Trophoblast cell (in vitro differentiated cells and primary cell): ENCODE data around the gene FAM228B.

ENCODE experiments used
- DNase-seq, 2 donors: peaks; one replicate each; pipeline ENCODE4 v3.0.0-alpha.2; 2016
- H2AFZ ChIP-seq: 2 replicates; pipeline ENCODE4 v1.6.1; 2013; ENCODE audit warnings: low read length, moderate library complexity, mild to moderate bottlenecking; ENCODE audit not compliant: insufficient read depth, poor library complexity
- H2AK5ac ChIP-seq: 2 replicates; pipeline ENCODE4 v1.6.1; 2013; ENCODE audit warnings: mild to moderate bottlenecking, low read length
- H2BK120ac ChIP-seq: 2 replicates; pipeline ENCODE4 v1.6.1; 2013; ENCODE audit warnings: low read length, mild to moderate bottlenecking, moderate library complexity; ENCODE audit not compliant: insufficient read depth, poor library complexity
- H2BK12ac ChIP-seq: 2 replicates; pipeline ENCODE4 v1.6.1; 2013; ENCODE audit warnings: mild to moderate bottlenecking, low read length, moderate library complexity
- H2BK5ac ChIP-seq: 2 replicates; pipeline ENCODE4 v1.6.1; 2013; ENCODE audit warnings: low read length, low read depth, moderate library complexity, mild to moderate bottlenecking; ENCODE audit not compliant: poor library complexity
- H3K14ac ChIP-seq: 2 replicates; pipeline ENCODE4 v1.6.1; 2013; ENCODE audit warnings: mild to moderate bottlenecking, low read length
- H3K18ac ChIP-seq: 2 replicates; pipeline ENCODE4 v1.6.1; 2013; ENCODE audit warnings: mild to moderate bottlenecking, low read length
- H3K23ac ChIP-seq: 2 replicates; pipeline ENCODE4 v1.6.1; 2013; ENCODE audit warnings: low read length
- H3K27ac ChIP-seq: 2 replicates; pipeline ENCODE4 v1.5.1; 2013; ENCODE audit warnings: low read depth, mild to moderate bottlenecking, inconsistent platforms, low read length, moderate library complexity
- H3K27me3 ChIP-seq: 2 replicates; pipeline ENCODE4 v1.6.1; 2013; ENCODE audit warnings: inconsistent platforms, mild to moderate bottlenecking, low read length, moderate library complexity; ENCODE audit not compliant: insufficient read depth
- H3K36me3 ChIP-seq, 2 experiments: 1 replicate in 1 of 2; 2 replicates in 1 of 2; pipeline ENCODE4 v1.6.1; 2013; ENCODE audit warnings: low read length in 2 of 2, mild to moderate bottlenecking in 2 of 2, moderate library complexity in 1 of 2; ENCODE audit not compliant: insufficient read depth in 2 of 2, control insufficient read depth in 1 of 2
- H3K4ac ChIP-seq: 2 replicates; pipeline ENCODE4 v1.6.1; 2013; ENCODE audit warnings: low read depth, mild to moderate bottlenecking, low read length, moderate library complexity
- H3K4me1 ChIP-seq, 2 experiments: 1 replicate in 1 of 2; 2 replicates in 1 of 2; pipeline ENCODE4 v1.6.1; 2013; ENCODE audit warnings: low read length in 2 of 2, mild to moderate bottlenecking in 2 of 2, moderate library complexity in 1 of 2; ENCODE audit not compliant: insufficient read depth in 2 of 2, control insufficient read depth in 1 of 2
- H3K4me2 ChIP-seq: 2 replicates; pipeline ENCODE4 v1.6.1; 2013; ENCODE audit warnings: inconsistent platforms, mild to moderate bottlenecking, low read length, moderate library complexity
- H3K4me3 ChIP-seq: 2 replicates; pipeline ENCODE4 v1.5.1; 2013; ENCODE audit warnings: mild to moderate bottlenecking, low read depth, low read length, inconsistent platforms
- H3K79me1 ChIP-seq: one replicate; pipeline ENCODE4 v1.6.1; 2013; ENCODE audit warnings: low read length
- H3K79me2 ChIP-seq: 2 replicates; pipeline ENCODE4 v1.6.1; 2013; ENCODE audit warnings: low read length, mild to moderate bottlenecking; ENCODE audit not compliant: control insufficient read depth, insufficient read depth, poor library complexity
- H3K9ac ChIP-seq: 2 replicates; pipeline ENCODE4 v1.6.1; 2013; ENCODE audit warnings: mild to moderate bottlenecking, low read length
- H3K9me3 ChIP-seq: 2 replicates; pipeline ENCODE4 v1.6.1; 2013; ENCODE audit warnings: low read depth, mild to moderate bottlenecking, control low read depth, inconsistent platforms, low read length; ENCODE audit not compliant: insufficient read depth
- H4K12ac ChIP-seq: 2 replicates; pipeline ENCODE4 v1.6.1; 2013; ENCODE audit warnings: low read depth, mild to moderate bottlenecking, low read length, moderate library complexity
- H4K8ac ChIP-seq: 2 replicates; pipeline ENCODE4 v1.6.1; 2013; ENCODE audit warnings: low read depth, mild to moderate bottlenecking, low read length, moderate library complexity
- H4K91ac ChIP-seq: one replicate; pipeline ENCODE4 v1.6.1; 2013; ENCODE audit warnings: low read depth, mild to moderate bottlenecking, low read length, moderate library complexity
- WGBS: extraction: QIAGEN DNeasy Blood & Tissue Kit; methylation state at CpG from one replicate; pipeline ENCODE4 v1.1.7; 2013; ENCODE audit warnings: missing lambda C conversion rate; ENCODE audit not compliant: insufficient read length, insufficient coverage; ENCODE audit errors: extremely low coverage; 5-methylcytosine and 5-hydroxymethylcytosine counted together

Gene FAM228B

GRCh38 chr2:24122366-24123194, 689 bp upstream of the FAM228B start:
- H2AFZ ChIP-seq: peak overlapping the region; percentile 78
- peak overlapping the region; percentile 24 for H3K27ac ChIP-seq
- peak overlapping the region; percentile 95 for H4K8ac ChIP-seq
- peak overlapping the region; percentile 92 for H3K14ac ChIP-seq
- H3K4me1 ChIP-seq: peaks cover 0 to 3% of the 10 kb centered on the region in 2 experiments
- peak overlapping the region; percentile 91 for H3K4me3 ChIP-seq
- H2BK12ac ChIP-seq: no peak overlapping the region
- no peak for DNase-seq
- peak overlapping the region; percentile 85 for H3K9ac ChIP-seq
- H3K79me2 ChIP-seq: peaks cover 8% of the 10 kb centered on the region
- no peaks in the 10 kb centered on the region for H3K27me3 ChIP-seq
- no peak overlapping the region for H2AK5ac ChIP-seq
- no peak overlapping the region for H3K23ac ChIP-seq
- WGBS: no CpG with 5 or more reads among the region's 15 CpGs
- H3K4ac ChIP-seq: peak overlapping the region; percentile 1
- H3K36me3 ChIP-seq: no peaks in the 10 kb centered on the region
- peak overlapping the region; percentile 60 for H3K18ac ChIP-seq
- H3K4me2 ChIP-seq: peak overlapping the region; percentile 83
- H2BK120ac ChIP-seq: peak overlapping the region; percentile 67
- H3K79me1 ChIP-seq: peaks cover 12% of the 10 kb centered on the region
- H4K12ac ChIP-seq: peak overlapping the region; percentile 83
- peaks cover 2% of the 10 kb centered on the region for H3K9me3 ChIP-seq
- peak overlapping the region; percentile 78 for H4K91ac ChIP-seq
- peak overlapping the region; percentile 37 for H2BK5ac ChIP-seq

GRCh38 chr2:24123922-24124580, 782 bp downstream of the FAM228B start:
- Histone ChIP-seq H3K9me3 (peaks cover 2% of the 10 kb centered on the region), H4K91ac (peak overlapping the region; percentile 78), H2BK120ac (peak overlapping the region; percentile 85), H2BK12ac (peak overlapping the region; percentile 38), H3K18ac (peak overlapping the region; percentile 54), H4K12ac (peak overlapping the region; percentile 84), H3K4me3 (peak overlapping the region; percentile 91), H3K79me2 (peaks cover 8% of the 10 kb centered on the region), H3K36me3 (no peaks in the 10 kb centered on the region), H2AK5ac (no peak overlapping the region), H2BK5ac (peak overlapping the region; percentile 87), H3K4me1 (peaks cover 0 to 3% of the 10 kb centered on the region in 2 experiments), H2AFZ (peak overlapping the region; percentile 99), H3K9ac (peak overlapping the region; percentile 92), H3K79me1 (peaks cover 12% of the 10 kb centered on the region), H3K27ac (peak overlapping the region; percentile 69), H4K8ac (peak overlapping the region; percentile 95), H3K27me3 (no peaks in the 10 kb centered on the region), H3K4ac (peak overlapping the region; percentile 9), H3K23ac (no peak overlapping the region), H3K14ac (peak overlapping the region; percentile 97), H3K4me2 (peak overlapping the region; percentile 83)
- no CpG with 5 or more reads among the region's 9 CpGs for WGBS
- no peak for DNase-seq

- Histone ChIP-seq H3K14ac (no peak overlapping the region), H3K4me1 (peaks cover 0 to 3% of the 10 kb centered on the region in 2 experiments), H3K27me3 (no peaks in the 10 kb centered on the region), H4K8ac (no peak overlapping the region), H3K27ac (no peak overlapping the region), H2BK5ac (no peak overlapping the region), H2BK12ac (no peak overlapping the region), H4K91ac (no peak overlapping the region), H3K9me3 (peaks cover 2% of the 10 kb centered on the region), H3K18ac (no peak overlapping the region), H3K23ac (no peak overlapping the region), H3K4me2 (no peak overlapping the region), H2AK5ac (no peak overlapping the region), H3K79me2 (peaks cover 8% of the 10 kb centered on the region), H3K36me3 (no peaks in the 10 kb centered on the region), H3K4me3 (no peak overlapping the region), H3K4ac (no peak overlapping the region), H2AFZ (no peak overlapping the region), H2BK120ac (no peak overlapping the region), H4K12ac (no peak overlapping the region), H3K79me1 (peaks cover 12% of the 10 kb centered on the region), H3K9ac (no peak overlapping the region)
- no peak for DNase-seq
- no CpG with 5 or more reads among the region's 1 CpG for WGBS
Measured at GRCh38 chr2:24125956-24126355, 2.7 kb downstream of the FAM228B start.

GRCh38 chr2:24132543-24132942, 9.3 kb downstream of the FAM228B start:
- Histone ChIP-seq H3K14ac (no peak overlapping the region), H2AFZ (no peak overlapping the region), H3K4ac (no peak overlapping the region), H3K79me1 (no peaks in the 10 kb centered on the region), H3K23ac (no peak overlapping the region), H3K27ac (no peak overlapping the region), H2AK5ac (no peak overlapping the region), H3K9me3 (no peaks in the 10 kb centered on the region), H3K4me1 (no peaks in the 10 kb centered on the region), H3K4me2 (no peak overlapping the region), H3K18ac (no peak overlapping the region), H2BK12ac (no peak overlapping the region), H4K12ac (no peak overlapping the region), H3K27me3 (no peaks in the 10 kb centered on the region), H4K91ac (no peak overlapping the region), H4K8ac (no peak overlapping the region), H2BK5ac (no peak overlapping the region), H3K9ac (no peak overlapping the region), H3K79me2 (no peaks in the 10 kb centered on the region), H3K4me3 (no peak overlapping the region), H2BK120ac (no peak overlapping the region), H3K36me3 (no peaks in the 10 kb centered on the region)
- WGBS: no CpG with 5 or more reads among the region's 3 CpGs
- DNase-seq: no peak
